GM19372 (cell line): ENCODE results near the gene MIER1.
"Not testable (repeated sequence)": the region's sequence is repeated elsewhere in the genome, so short reads cannot be mapped to it uniquely, and the experiment has no call there.

Source experiments
- ATAC-seq: cut with Tn5 transposase; IDR thresholded peaks from one replicate; pipeline ENCODE4 v1.9.1; 2021; ENCODE audit warnings: mild to moderate bottlenecking, low read depth, moderate library complexity; ENCODE audit not compliant: unreplicated experiment

The MIER1 gene

GRCh38 chr1:66924756-66925557 is at the start of gene MIER1, which contains the start of gene DNAI4:
Gene MIER1 (plus strand): TSS chr1:66924990. CDS start chr1:66925029, 39 bp downstream.
Gene DNAI4 (minus strand): TSS chr1:66924856. CDS start chr1:66924831, 25 bp downstream.
- peak; percentile 90 for ATAC-seq

DNA sequence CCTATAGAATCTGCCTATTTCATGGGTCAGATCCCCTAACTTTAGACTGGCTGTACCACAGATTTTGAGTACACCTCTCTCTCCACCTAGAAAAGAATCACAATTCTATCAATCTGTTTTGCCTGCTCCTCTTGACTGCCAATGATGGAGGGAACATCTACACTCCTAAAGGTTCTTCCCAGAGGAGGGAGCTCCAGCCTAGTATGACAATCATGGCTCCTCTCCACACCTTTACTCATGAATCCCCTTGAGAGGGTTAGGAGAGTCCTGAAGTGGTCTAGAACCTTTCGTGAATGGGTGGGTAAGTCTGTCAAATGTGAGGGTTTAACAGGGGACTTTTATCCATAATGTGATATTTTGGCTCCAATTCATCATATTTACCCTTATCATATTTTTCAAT is 48.1 kb upstream of the MIER1 start:
- no peak for ATAC-seq

DNA sequence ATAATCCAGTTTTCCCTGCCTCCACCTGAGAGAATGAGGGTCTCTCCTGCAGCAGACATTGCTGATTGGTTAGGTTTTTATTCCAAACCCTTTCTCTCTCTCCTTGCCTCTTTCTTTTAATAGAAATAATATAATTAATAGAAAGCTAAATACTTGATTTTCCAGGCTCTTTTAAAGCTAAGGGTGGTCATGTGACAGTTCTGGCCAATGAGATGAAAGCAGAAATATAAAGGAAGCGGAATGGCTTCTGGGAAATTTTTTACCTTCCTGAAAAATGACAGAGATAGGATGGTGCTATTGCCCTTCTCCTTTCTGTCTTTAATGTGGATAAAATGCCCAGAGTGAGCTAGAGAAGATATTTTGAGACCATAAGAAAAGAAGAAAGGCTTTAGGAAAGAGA is 35.8 kb upstream of the MIER1 start:
- ATAC-seq: no peak

GRCh38 chr1:66890621-66891020 is 34.2 kb upstream of the MIER1 start:
- ATAC-seq: no peak

- no peak for ATAC-seq
Measured at GRCh38 chr1:66893712-66894111, 31.1 kb upstream of the MIER1 start.

DNA sequence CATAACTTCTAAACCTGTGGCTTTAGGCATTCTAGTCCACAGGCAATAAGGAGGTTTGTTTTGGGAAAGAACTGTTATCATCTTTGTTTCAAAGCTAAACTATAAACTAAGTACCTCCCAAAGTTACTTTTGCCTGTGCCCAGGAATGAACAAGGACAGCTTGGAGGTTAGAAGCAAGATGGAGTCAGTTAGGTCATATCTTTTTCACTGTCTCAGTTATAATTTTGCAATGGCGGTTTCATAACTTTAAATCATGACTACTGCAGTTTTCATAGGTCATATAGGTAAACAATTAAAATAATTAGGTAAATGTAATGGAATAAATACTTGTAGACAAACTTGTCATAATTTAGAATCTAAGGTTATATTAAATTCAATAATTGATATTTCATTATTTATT is 9.6 kb upstream of the MIER1 start:
- ATAC-seq: not testable (repeated sequence)

- ATAC-seq: no peak
Measured at GRCh38 chr1:66916320-66916719, 8.5 kb upstream of the MIER1 start.

- ATAC-seq: no peak
Measured at GRCh38 chr1:66917476-66917875, 7.3 kb upstream of the MIER1 start.

DNA sequence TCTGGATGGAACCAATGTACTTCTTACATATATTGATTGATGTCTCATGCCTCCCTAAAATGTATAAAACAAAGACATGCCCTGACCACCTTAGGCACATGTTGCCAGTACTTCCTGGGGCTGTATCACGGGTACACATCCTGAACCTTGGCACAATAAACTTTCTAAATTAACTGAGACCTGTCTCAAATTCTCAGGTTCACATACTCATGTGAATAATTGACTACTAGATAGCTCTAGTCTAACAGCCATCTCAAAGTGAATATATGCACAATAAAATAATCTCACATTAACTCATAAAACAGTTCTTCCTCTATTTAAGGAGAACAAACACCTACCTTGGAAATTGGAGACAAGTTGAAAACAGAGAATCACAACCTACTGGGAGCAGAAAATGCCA is 5.7 kb upstream of the MIER1 start:
- no peak for ATAC-seq

- no peak for ATAC-seq
Measured at GRCh38 chr1:66919828-66920227, 5.0 kb upstream of the MIER1 start.

GRCh38 chr1:66920543-66920942 is 4.2 kb upstream of the MIER1 start:
- no peak for ATAC-seq

DNA sequence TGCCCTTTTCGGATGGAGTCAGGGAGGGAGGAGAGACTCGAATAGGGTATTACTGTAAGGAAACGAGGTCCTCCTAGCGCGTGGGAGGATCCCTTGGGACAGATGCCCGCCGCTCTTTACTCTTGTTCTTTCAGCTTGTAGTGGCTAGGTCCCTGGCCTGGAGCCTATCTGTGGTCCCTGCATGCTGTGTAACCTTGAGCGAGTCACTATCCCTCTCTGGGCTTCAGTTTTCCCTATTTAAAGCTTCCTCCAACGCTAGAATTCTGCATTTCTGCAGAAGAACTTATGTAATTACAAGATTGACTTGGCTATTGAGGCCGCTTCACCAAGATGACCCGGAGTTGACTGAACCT is 744 bp downstream of the MIER1 start:
- no peak for ATAC-seq

GRCh38 chr1:66925944-66926343 is 1.2 kb downstream of the MIER1 start:
- no peak for ATAC-seq

GRCh38 chr1:66927528-66927927 is 2.7 kb downstream of the MIER1 start:
- no peak for ATAC-seq

GRCh38 chr1:66929146-66929688 is 4.4 kb downstream of the MIER1 start:
- ATAC-seq: no peak

GRCh38 chr1:66929691-66929998 is 4.9 kb downstream of the MIER1 start:
- no peak for ATAC-seq

GRCh38 chr1:66929999-66930822 is 5.4 kb downstream of the MIER1 start:
- peak; percentile 70 for ATAC-seq

DNA sequence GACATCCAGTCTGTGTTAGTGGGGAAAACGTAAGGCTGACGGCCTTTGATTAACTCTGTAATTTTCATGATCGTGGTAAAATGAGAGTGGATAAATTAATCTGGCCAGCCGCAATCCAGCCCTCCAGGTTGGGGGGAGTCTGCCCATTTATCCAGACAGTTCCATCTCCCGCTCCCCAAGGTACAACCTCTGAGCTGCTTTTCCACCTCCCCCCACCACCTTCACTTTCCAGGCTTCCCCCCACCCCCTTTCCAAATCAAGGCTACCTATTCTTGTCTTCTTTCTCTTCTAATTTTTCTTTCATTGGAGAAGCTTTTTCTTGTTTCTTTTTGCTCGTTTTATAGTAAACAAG is 6.0 kb downstream of the MIER1 start:
- no peak for ATAC-seq

- no peak for ATAC-seq
Measured at GRCh38 chr1:66931590-66931989, 6.8 kb downstream of the MIER1 start.

DNA sequence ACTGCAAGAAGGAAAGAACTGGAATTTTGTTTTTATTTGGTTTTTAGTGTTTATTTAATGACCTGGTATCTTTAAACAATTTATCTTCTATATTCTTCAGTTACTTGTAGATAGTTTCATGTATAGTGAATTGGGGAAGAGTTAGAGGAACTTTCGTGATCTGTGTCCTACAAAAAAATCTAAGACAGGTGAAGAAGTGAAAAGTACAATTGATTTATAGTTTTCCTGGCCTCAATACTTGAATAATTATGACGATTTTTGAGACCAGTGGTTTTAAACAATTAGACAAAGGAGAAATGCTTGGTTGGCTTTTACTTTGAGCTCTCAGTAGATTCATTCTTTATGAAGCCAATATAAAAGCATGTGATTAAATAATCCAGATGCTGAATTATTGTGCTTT is 7.5 kb downstream of the MIER1 start:
- no peak for ATAC-seq

GRCh38 chr1:66933887-66934700 is 9.3 kb downstream of the MIER1 start:
- ATAC-seq: no peak
